ENCODE data around the gene ITGA1. TPM values are rescaled to one million over a fixed set of nuclear protein-coding genes. Genes with fewer than 3 reads are reported as not detected.

Gene ITGA1
- total RNA-seq, 1 donor from 2014 or later = 10.0 TPM

DNA sequence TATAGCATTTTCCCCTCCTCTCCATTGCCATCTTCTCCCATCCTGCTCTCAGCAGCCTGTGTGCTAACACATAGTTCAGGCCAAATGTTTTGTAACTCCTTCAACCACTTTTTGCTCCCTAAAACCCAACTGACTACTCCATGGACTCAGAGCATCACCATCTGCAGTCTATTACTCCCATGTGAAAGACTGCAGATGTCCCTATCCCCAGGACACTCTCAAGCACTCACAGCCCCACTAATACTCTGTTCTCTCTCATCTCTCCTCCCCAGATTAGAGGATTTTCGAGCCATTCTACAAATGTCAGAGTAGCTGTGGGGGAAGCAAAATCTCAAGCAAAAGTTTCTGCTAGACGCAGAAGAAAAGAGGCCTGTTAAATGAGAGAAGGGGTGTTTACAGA, 99.3 kb downstream of the ITGA1 start:
- H3K4me3 ChIP-seq (ENCODE audit: low read depth, low read length) = no peak overlapping the region
- H3K36me3 ChIP-seq (ENCODE audit: control insufficient read depth, insufficient read depth, low read length) = no peaks in the 10 kb centered on the region
- TF ChIP-seq, protein P1, sequence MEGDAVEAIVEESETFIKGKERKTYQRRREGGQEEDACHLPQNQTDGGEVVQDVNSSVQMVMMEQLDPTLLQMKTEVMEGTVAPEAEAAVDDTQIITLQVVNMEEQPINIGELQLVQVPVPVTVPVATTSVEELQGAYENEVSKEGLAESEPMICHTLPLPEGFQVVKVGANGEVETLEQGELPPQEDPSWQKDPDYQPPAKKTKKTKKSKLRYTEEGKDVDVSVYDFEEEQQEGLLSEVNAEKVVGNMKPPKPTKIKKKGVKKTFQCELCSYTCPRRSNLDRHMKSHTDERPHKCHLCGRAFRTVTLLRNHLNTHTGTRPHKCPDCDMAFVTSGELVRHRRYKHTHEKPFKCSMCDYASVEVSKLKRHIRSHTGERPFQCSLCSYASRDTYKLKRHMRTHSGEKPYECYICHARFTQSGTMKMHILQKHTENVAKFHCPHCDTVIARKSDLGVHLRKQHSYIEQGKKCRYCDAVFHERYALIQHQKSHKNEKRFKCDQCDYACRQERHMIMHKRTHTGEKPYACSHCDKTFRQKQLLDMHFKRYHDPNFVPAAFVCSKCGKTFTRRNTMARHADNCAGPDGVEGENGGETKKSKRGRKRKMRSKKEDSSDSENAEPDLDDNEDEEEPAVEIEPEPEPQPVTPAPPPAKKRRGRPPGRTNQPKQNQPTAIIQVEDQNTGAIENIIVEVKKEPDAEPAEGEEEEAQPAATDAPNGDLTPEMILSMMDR (IDR thresholded peaks at IDR 0.05; ENCODE audit: insufficient read depth, low read length, poor library complexity, severe bottlenecking) = no peak
- no peak for DNase-seq (ENCODE audit: low read depth)
- H3K27me3 ChIP-seq (ENCODE audit: control insufficient read depth, insufficient read depth, low read length) = no peaks in the 10 kb centered on the region

DNA sequence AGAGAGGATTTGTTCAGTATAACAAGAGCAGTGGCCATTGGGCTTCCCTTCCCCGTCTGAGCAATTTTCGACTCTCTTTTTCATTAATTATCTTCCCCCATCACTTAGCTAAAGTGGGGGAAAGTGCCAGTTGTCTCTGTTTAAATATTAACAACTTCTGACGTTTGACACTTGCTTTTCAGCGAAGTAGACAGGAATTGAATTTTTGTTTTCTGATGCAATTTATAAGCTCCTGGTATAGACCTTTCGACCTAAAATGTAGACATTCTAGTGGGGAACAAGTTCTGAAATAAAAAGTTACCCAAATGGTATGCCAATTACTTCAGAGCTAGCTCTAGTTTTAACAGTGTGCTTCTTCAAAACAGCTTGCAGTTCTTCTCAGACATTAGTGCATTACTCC, 100.6 kb downstream of the ITGA1 start:
- no peak for DNase-seq (ENCODE audit: low read depth)
- TF ChIP-seq, protein P1 (IDR thresholded peaks at IDR 0.05; ENCODE audit: insufficient read depth, low read length, poor library complexity, severe bottlenecking) = no peak
- Histone ChIP-seq H3K27me3 (ENCODE audit: control insufficient read depth, insufficient read depth, low read length) (no peaks in the 10 kb centered on the region), H3K36me3 (ENCODE audit: control insufficient read depth, insufficient read depth, low read length) (no peaks in the 10 kb centered on the region), H3K4me3 (ENCODE audit: low read depth, low read length) (no peak overlapping the region)

DNA sequence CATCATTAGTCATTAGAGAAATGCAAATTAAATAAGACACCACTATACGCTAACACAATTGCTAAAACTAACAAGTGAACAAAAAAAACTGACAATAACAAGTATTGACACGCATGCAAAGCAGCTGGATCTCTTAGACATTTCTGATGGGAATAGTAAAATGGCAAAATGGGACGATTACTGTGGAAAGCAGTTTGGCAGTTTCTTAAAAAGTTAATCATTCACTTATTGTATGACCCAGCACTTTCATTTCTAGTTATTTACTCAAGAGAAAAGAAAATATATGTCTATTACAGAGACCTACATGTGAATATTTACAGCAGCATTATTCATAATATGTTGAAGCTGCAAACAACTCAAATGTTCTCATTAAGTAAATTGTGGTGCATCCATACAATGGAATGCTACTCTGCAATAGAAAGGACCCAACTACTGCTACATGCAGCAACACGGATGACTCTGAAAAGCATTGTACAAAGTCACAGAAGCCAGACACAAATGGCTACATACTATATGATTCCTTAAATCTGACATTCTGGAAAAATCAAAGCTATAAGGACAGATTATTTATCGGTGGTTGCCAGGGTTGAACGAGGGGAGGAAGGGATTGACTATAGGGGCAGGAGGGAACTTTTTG, 104.6 kb downstream of the ITGA1 start:
- no peaks in the 10 kb centered on the region for H3K36me3 ChIP-seq (ENCODE audit: control insufficient read depth, insufficient read depth, low read length)
- DNase-seq (ENCODE audit: low read depth) = no peak
- H3K27me3 ChIP-seq (ENCODE audit: control insufficient read depth, insufficient read depth, low read length) = no peaks in the 10 kb centered on the region
- no peak overlapping the region for H3K4me3 ChIP-seq (ENCODE audit: low read depth, low read length)
- TF ChIP-seq, protein P1 (IDR thresholded peaks at IDR 0.05; ENCODE audit: insufficient read depth, low read length, poor library complexity, severe bottlenecking) = no peak

DNA sequence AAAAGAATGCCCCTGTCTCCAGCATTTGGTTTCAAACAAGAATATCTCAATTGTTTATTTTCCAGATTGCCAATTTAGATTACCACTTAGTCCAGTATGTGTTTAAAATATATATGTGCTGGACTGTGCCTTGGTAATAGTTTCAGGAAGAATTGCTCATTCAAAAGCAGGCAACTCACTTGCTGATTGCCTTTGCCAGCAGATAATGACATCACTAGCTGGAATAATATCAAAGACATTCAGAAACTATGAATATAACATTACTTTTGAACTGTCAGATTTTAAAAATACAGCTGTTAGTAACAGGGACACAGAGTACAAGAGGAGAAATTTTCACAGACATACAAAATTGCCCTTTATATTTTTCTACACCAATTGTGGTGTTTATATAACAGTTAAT, 105.4 kb downstream of the ITGA1 start:
- no peak for DNase-seq (ENCODE audit: low read depth)
- Histone ChIP-seq H3K4me3 (ENCODE audit: low read depth, low read length) (no peak overlapping the region), H3K36me3 (ENCODE audit: control insufficient read depth, insufficient read depth, low read length) (no peaks in the 10 kb centered on the region), H3K27me3 (ENCODE audit: control insufficient read depth, insufficient read depth, low read length) (no peaks in the 10 kb centered on the region)
- TF ChIP-seq, protein P1 (IDR thresholded peaks at IDR 0.05; ENCODE audit: insufficient read depth, low read length, poor library complexity, severe bottlenecking) = no peak

DNA sequence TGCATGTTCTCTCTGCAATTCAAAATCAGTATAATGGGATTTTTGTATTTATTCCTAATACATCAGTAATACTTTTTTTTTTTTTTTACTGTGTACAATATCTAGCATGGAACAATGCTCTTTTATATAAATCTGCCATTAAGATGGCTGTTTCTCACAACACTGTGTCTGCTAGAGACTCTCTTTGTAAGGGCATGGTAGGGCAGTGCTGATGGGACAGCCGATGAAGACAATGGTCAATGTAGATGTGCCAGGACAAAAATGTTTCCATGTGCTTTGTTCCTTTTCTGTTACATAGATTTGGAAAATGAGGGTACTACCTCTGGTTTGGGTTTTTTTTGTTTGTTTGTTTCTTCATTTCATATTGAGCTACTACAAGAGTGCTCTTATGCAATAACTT, 106.1 kb downstream of the ITGA1 start:
- Histone ChIP-seq H3K27me3 (ENCODE audit: control insufficient read depth, insufficient read depth, low read length) (no peaks in the 10 kb centered on the region), H3K36me3 (ENCODE audit: control insufficient read depth, insufficient read depth, low read length) (no peaks in the 10 kb centered on the region), H3K4me3 (ENCODE audit: low read depth, low read length) (no peak overlapping the region)
- no peak for DNase-seq (ENCODE audit: low read depth)
- TF ChIP-seq, protein P1 (IDR thresholded peaks at IDR 0.05; ENCODE audit: insufficient read depth, low read length, poor library complexity, severe bottlenecking) = no peak

DNA sequence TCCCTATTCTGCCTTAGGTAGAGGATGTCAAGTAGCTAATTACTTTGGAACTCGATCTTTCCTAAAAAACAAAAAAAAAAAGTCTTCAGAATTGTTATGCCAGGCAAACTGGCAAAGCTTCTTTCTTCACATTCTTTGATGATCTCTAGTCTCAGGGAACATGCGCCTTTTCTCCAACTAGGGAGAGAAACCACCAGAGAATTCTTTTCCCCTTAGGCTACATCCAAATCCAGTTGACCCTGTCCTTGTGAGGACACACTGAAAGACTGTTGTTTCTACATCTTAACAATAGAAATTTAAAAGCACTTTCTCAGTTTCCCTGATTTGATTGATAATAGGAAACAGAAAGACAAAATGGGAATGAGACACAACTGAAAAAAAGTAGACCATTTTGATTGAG, 106.7 kb downstream of the ITGA1 start:
- no peak for DNase-seq (ENCODE audit: low read depth)
- no peak overlapping the region for H3K4me3 ChIP-seq (ENCODE audit: low read depth, low read length)
- no peaks in the 10 kb centered on the region for H3K27me3 ChIP-seq (ENCODE audit: control insufficient read depth, insufficient read depth, low read length)
- no peaks in the 10 kb centered on the region for H3K36me3 ChIP-seq (ENCODE audit: control insufficient read depth, insufficient read depth, low read length)
- TF ChIP-seq, protein P1 (IDR thresholded peaks at IDR 0.05; ENCODE audit: insufficient read depth, low read length, poor library complexity, severe bottlenecking) = no peak
